Measurements from ENCODE around the gene AVEN. TPM values are rescaled to one million over a fixed set of nuclear protein-coding genes. Genes with fewer than 3 reads are reported as not detected.
A peak's percentile ranks its signal among the peaks of the same experiment; 100 is the strongest.

The AVEN gene
- total and polyA plus RNA-seq, 2 of the 13 experiments (the other 11 are each of a cell fraction or from before 2014, with no cell fraction given): 4.4 to 17.5 TPM

DNA sequence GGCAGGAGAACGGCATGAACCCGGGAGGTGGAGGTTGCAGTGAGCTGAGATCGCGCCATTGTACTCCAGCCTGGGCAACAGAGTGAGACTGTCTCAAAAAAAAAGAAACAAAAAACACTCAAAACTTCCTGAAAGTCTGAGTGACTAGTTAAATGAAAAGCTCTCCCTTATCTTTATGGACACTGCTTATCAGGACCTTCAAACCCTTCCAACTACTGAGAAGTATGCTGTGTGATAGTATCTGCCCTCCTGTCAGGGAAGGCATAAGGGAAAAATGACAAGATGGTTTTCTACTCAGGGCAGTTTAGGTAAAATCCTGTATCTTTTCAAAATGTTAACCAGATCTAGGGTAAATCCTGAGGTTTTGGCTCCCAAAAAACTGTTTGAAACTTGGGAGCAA, 40.9 kb upstream of the AVEN start:
- no peak overlapping the region for H2AFZ ChIP-seq (ENCODE audit: low read length)
- H3K9ac ChIP-seq (ENCODE audit: insufficient read depth, low read depth, low read length): no peak overlapping the region
- no peak for FAIRE-seq
- no peaks in the 10 kb centered on the region for H3K79me2 ChIP-seq (ENCODE audit: insufficient read depth, low read length)
- in situ Hi-C loops (cut with HindIII; ENCODE audit: extremely low pct_ligation_motif_present, low pct_unique_long_range_greater_than_20kb): no loop called here
- H3K27ac ChIP-seq (ENCODE audit: extremely low read length, insufficient read depth, low read length): no peak overlapping the region
- no TSS peak for BruUV-seq (replicated peaks)
- H3K36me3 ChIP-seq (replicated peaks in 1 of 2; ENCODE audit: control insufficient read depth in 1 of 2, insufficient read depth in 2 of 2, low read length in 2 of 2): peaks cover 0 to 4% of the 10 kb centered on the region in 2 experiments; a peak in 4 of 5 replicates
- no peak overlapping the region for H3K4me3 ChIP-seq (replicated peaks in 1 of 3; ENCODE audit: insufficient read depth in 1 of 3, low read depth in 2 of 3, low read length in 3 of 3)
- no peak for ATAC-seq
- no peak for TF ChIP-seq RFX5 (IDR thresholded peaks at IDR 0.05; ENCODE audit: low read depth, low read length)
- CTCF ChIA-PET (ENCODE audit: low intra/inter-chr PET ratio, low total read pairs): no interaction called here
- H3K27me3 ChIP-seq (ENCODE audit: control insufficient read depth in 1 of 2, insufficient read depth in 2 of 2, low read length in 2 of 2): no peaks in the 10 kb centered on the region
- 92% methylated on average over 4 of the region's 4 CpGs for WGBS (ENCODE audit: low lambda C conversion rate)
- no peak overlapping the region for H3K4me2 ChIP-seq (ENCODE audit: low read depth, low read length)
- H3K9me3 ChIP-seq (ENCODE audit: low read length): no peaks in the 10 kb centered on the region
- intact Hi-C loops (cut with micrococcal nuclease; ENCODE audit: unreplicated experiment): no loop called here
- H4K20me1 ChIP-seq (ENCODE audit: insufficient read depth, low read length): no peaks in the 10 kb centered on the region
- no peaks in the 10 kb centered on the region for H3K4me1 ChIP-seq (ENCODE audit: insufficient read depth, low read length)
- POLR2A ChIA-PET: no interaction called here
- DNase-seq (ENCODE audit: low spot score): no peak

DNA sequence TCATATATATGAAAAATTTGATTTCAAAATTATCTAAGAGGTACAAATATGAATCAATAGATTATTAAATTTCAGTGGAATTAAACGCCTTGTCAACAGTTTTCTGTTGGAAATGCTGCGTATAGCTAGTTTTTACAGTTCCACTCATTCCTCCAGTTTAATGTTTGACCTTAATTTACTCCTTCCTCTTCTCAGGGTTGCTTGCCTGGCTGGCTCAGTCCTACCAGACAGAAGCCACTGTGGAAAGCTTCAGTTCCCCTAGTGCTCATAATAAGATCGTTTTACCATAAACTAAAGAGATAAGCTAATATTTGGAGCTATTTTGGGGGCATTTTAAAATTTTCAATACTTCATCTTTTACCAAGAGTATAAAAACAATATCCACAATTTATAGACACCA, 39.9 kb upstream of the AVEN start:
- Histone ChIP-seq H2AFZ (ENCODE audit: low read length) (no peak overlapping the region), H3K4me3 (replicated peaks in 1 of 3; ENCODE audit: insufficient read depth in 1 of 3, low read depth in 2 of 3, low read length in 3 of 3) (no peak overlapping the region), H3K27me3 (ENCODE audit: control insufficient read depth in 1 of 2, insufficient read depth in 2 of 2, low read length in 2 of 2) (no peaks in the 10 kb centered on the region), H3K36me3 (replicated peaks in 1 of 2; ENCODE audit: control insufficient read depth in 1 of 2, insufficient read depth in 2 of 2, low read length in 2 of 2) (no peaks in the 10 kb centered on the region), H3K27ac (ENCODE audit: extremely low read length, insufficient read depth, low read length) (no peak overlapping the region), H3K9me3 (ENCODE audit: low read length) (no peaks in the 10 kb centered on the region), H3K4me1 (ENCODE audit: insufficient read depth, low read length) (no peaks in the 10 kb centered on the region), H3K4me2 (ENCODE audit: low read depth, low read length) (no peak overlapping the region), H3K79me2 (ENCODE audit: insufficient read depth, low read length) (no peaks in the 10 kb centered on the region), H3K9ac (ENCODE audit: insufficient read depth, low read depth, low read length) (no peak overlapping the region), H4K20me1 (ENCODE audit: insufficient read depth, low read length) (no peaks in the 10 kb centered on the region)
- ATAC-seq (no peak), FAIRE-seq (no peak), DNase-seq (ENCODE audit: low spot score) (no peak)
- WGBS (ENCODE audit: low lambda C conversion rate): 58% methylated on average over 3 of the region's 3 CpGs
- POLR2A ChIA-PET: no interaction called here
- intact Hi-C loops (cut with micrococcal nuclease; ENCODE audit: unreplicated experiment) (no loop called here), in situ Hi-C loops (cut with HindIII; ENCODE audit: extremely low pct_ligation_motif_present, low pct_unique_long_range_greater_than_20kb) (no loop called here)
- no TSS peak for BruUV-seq (replicated peaks)
- TF ChIP-seq NFYB (CRISPR knock-in tag; IDR thresholded peaks at IDR 0.05) (no peak), MAFK (conservative IDR thresholded peaks at IDR 0.05 in 1 of 2, IDR thresholded peaks at IDR 0.05 in 1 of 2; ENCODE audit: low read length in 2 of 2) (peak in 1 of 2 experiments; percentile 40; a peak in 1 of 4 replicates)
- CTCF ChIA-PET (ENCODE audit: low intra/inter-chr PET ratio, low total read pairs): no interaction called here

DNA sequence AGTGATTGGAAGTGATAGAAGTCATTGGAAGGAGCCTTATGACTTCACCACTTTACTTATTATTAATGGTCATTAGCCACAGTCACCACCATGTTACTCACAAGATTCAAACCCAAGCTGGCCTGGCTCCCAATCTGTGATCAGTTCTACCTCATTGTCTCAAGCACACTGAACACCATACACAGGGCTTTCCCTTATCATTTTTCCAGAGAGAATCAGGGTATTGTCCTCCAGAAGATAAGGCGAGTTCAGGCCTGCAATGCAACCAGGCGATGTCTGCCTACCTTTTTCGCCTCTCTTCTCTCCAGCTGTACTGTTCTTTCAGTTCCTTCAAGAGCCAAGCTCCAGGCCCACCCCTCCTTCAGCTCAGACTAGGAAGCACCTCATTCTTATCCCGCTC, 37.8 kb upstream of the AVEN start:
- H3K9me3 ChIP-seq (ENCODE audit: low read length): no peaks in the 10 kb centered on the region
- no peak overlapping the region for H2AFZ ChIP-seq (ENCODE audit: low read length)
- ATAC-seq (no peak), DNase-seq (ENCODE audit: low spot score) (no peak), FAIRE-seq (no peak)
- H3K9ac ChIP-seq (ENCODE audit: insufficient read depth, low read depth, low read length): no peak overlapping the region
- no peak overlapping the region for H3K4me3 ChIP-seq (replicated peaks in 1 of 3; ENCODE audit: insufficient read depth in 1 of 3, low read depth in 2 of 3, low read length in 3 of 3)
- intact Hi-C loops (cut with micrococcal nuclease; ENCODE audit: unreplicated experiment): no loop called here
- no peaks in the 10 kb centered on the region for H3K4me1 ChIP-seq (ENCODE audit: insufficient read depth, low read length)
- no peaks in the 10 kb centered on the region for H3K27me3 ChIP-seq (ENCODE audit: control insufficient read depth in 1 of 2, insufficient read depth in 2 of 2, low read length in 2 of 2)
- H3K79me2 ChIP-seq (ENCODE audit: insufficient read depth, low read length): no peaks in the 10 kb centered on the region
- POLR2A ChIA-PET: no interaction called here
- no TSS peak for BruUV-seq (replicated peaks)
- WGBS (ENCODE audit: low lambda C conversion rate): 71% methylated on average over 4 of the region's 4 CpGs
- CTCF ChIA-PET (ENCODE audit: low intra/inter-chr PET ratio, low total read pairs): no interaction called here
- no peaks in the 10 kb centered on the region for H3K36me3 ChIP-seq (replicated peaks in 1 of 2; ENCODE audit: control insufficient read depth in 1 of 2, insufficient read depth in 2 of 2, low read length in 2 of 2)
- in situ Hi-C loops (cut with HindIII; ENCODE audit: extremely low pct_ligation_motif_present, low pct_unique_long_range_greater_than_20kb): no loop called here
- H3K4me2 ChIP-seq (ENCODE audit: low read depth, low read length): no peak overlapping the region
- H3K27ac ChIP-seq (ENCODE audit: extremely low read length, insufficient read depth, low read length): no peak overlapping the region
- H4K20me1 ChIP-seq (ENCODE audit: insufficient read depth, low read length): no peaks in the 10 kb centered on the region
- TF ChIP-seq, protein P1, sequence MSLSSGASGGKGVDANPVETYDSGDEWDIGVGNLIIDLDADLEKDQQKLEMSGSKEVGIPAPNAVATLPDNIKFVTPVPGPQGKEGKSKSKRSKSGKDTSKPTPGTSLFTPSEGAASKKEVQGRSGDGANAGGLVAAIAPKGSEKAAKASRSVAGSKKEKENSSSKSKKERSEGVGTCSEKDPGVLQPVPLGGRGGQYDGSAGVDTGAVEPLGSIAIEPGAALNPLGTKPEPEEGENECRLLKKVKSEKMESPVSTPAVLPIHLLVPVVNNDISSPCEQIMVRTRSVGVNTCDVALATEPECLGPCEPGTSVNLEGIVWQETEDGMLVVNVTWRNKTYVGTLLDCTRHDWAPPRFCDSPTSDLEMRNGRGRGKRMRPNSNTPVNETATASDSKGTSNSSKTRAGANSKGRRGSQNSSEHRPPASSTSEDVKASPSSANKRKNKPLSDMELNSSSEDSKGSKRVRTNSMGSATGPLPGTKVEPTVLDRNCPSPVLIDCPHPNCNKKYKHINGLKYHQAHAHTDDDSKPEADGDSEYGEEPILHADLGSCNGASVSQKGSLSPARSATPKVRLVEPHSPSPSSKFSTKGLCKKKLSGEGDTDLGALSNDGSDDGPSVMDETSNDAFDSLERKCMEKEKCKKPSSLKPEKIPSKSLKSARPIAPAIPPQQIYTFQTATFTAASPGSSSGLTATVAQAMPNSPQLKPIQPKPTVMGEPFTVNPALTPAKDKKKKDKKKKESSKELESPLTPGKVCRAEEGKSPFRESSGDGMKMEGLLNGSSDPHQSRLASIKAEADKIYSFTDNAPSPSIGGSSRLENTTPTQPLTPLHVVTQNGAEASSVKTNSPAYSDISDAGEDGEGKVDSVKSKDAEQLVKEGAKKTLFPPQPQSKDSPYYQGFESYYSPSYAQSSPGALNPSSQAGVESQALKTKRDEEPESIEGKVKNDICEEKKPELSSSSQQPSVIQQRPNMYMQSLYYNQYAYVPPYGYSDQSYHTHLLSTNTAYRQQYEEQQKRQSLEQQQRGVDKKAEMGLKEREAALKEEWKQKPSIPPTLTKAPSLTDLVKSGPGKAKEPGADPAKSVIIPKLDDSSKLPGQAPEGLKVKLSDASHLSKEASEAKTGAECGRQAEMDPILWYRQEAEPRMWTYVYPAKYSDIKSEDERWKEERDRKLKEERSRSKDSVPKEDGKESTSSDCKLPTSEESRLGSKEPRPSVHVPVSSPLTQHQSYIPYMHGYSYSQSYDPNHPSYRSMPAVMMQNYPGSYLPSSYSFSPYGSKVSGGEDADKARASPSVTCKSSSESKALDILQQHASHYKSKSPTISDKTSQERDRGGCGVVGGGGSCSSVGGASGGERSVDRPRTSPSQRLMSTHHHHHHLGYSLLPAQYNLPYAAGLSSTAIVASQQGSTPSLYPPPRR (CRISPR knock-in tag; IDR thresholded peaks at IDR 0.05; ENCODE audit: borderline replicate concordance): no peak
- TF ChIP-seq YY1 (IDR thresholded peaks at IDR 0.05; ENCODE audit: insufficient read depth, insufficient replicate concordance, low read depth, low read length): no peak
- no peak for TF ChIP-seq ZNF670 (CRISPR knock-in tag; IDR thresholded peaks at IDR 0.05; ENCODE audit: borderline replicate concordance)
- no peak for TF ChIP-seq PHF5A (CRISPR knock-in tag; IDR thresholded peaks at IDR 0.05; ENCODE audit: low read depth, unreplicated experiment)
- no peak for TF ChIP-seq ZNF879 (CRISPR knock-in tag; IDR thresholded peaks at IDR 0.05)
- TF ChIP-seq ZBTB7A (CRISPR knock-in tag; IDR thresholded peaks at IDR 0.05): no peak

All from HepG2 (cell line).